Activated CD4-positive, CD25-positive, alpha-beta regulatory T cell (primary cell): ENCODE data around the gene PRKCZ.

Experiments used
- DNase-seq, 4 experiments: peaks; one replicate each; lab custom pipeline; 2025; lab: John Stamatoyannopoulos, UW

The PRKCZ gene

DNA sequence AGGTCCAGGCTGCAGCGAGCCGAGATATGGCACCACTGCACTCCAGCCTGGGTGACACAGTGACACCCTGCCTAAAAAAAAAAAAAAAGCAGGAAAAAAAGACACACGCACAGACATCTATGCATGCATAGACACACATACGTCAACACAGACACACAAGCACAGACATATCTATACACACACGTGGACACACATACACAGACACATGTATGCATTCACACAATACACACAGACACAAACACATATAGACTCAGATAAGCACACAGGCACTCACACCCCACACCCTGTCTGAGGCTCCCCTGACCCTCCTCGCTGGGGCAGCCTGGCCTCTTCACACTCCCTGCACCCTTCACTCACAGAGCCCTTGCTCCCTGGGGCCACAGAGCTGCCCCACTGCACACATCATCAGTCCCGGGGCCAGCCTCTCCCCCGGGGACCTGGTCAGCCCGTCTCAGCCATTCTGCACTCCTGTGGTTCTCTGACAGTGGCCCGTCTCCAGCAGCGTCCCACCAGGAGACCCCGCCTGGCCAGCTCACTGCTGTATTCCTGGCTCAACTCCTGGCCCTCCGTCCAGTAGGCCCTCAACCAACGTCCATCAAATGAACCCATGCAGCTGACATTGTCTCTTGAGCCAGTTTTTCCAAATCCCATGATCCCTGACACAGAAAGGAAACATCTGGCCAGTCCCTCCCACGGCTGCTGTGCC, 4.6 kb upstream of the PRKCZ start:
- DNase-seq = no peak

DNA sequence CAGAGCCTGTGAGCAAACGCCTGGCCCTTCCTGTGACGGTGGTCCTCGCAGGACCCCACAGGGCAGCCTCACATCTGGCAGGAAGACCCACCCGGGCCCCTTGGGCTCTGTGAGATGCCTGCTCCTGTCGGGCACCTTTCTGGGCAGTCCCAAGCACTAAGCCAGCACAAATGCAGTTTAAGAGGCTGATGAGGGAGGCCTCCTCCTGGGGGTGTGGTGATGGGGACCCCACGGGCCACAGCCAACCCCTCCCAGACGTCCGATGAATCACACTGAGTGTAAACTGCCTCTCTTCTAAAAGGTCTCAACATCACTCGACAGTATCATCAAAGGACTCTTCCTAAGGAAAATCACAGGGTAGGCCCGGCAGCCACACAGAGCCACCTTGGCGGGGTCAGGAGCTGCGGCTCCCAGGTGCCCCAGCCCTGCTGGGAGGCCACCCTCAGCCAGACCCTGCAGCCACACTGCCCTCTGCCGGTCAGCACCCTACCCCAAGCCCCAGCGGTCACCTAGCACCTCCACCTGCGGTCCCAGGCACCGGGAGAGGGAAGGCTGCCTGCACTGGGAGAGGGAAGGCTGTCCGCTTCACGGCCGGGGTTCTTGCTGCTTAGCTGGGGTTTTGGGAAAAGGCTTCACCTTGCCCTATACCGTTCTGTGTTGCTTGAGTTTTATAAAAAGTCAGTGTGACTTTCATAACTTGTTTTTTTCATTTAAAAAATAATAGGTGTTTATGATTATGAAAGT, 3.9 kb upstream of the PRKCZ start:
- DNase-seq = peak in 1 of 4 experiments; percentile 43

DNA sequence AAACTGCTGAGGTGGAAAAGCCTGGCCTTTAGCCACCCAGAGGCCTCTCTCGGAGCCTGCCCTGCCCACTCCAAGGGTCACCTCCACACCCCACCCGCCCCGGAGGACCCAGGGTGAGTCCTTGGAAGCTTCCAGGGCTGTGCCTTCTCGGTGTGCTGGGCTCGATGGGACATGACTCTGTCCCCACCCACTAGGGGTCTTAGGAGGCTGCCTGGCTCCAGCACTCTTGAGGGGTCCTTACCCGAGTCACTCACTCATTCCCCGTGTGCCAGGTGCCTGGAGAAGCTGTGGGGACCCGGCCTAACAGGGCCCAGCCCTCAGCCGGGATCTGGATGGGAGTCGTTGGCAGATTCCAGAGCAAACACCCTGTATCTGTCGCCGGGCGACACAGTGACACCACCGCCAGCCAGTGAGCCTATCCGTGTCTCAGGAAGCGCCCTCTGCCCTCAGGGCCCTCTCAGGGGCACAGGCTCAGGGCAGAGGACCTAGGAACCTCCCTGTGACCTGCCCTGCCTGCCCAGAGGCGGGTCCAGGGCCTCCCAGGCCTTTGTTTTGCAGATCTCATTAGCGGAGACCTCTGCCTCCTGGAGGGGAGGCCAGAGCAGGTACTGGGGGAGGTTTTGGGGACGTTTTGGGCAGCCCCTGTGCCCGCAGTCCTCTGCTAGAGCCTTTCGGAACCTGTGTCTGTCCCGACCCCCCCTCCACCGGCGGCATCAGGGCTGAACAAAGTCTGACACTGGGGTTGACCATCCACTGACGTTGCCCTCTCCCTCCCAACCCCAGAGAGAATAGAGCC, 3.1 kb upstream of the PRKCZ start:
- DNase-seq = no peak

DNA sequence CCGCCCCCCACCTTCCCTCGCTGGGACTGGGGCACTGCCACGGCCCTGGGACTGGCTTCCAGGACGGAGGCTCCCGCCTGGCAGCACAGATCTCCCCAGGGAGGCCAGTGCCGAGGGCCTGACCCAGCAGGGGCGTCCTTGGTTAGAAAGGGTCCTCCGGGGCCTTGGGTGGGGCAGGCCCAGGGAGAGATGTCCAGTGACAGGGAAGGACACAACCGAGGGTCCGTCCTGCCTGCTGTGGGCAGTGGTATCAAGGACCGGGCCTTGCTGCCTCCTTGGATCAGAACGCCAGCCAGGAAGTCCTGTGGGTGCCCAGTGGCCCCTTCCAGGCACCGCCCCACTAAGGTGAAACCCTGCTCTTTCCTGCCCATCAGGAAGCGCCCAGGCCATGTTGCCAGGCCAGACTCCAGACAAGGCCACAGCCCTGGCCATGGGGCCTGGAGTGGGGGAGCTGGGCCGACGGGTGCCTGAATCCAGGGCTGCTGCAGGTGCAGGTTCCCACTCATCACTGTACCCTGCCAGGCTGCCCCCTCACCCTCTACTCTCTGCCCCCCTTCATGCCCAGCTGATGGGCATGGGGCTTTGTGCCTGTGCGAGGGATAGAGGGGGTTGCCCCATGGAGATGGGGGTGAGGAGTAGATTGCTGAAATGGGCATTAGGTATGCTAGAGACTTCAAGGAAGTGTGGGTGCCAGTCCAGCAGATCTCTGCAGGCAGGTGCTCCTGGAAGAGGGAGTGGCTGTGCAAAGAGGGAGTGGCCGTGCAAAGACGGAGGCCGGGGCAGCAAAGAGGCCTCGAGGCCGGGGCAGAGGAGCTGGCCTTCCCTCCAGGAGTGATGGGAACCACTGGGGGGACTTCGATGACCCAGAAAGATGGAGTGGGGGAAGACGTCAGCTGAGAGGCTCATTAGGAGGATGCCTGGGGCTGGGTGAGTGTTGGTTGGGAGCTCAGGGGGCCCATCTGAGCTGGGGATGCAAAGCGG, 2.2 kb upstream of the PRKCZ start:
- no peak for DNase-seq

DNA sequence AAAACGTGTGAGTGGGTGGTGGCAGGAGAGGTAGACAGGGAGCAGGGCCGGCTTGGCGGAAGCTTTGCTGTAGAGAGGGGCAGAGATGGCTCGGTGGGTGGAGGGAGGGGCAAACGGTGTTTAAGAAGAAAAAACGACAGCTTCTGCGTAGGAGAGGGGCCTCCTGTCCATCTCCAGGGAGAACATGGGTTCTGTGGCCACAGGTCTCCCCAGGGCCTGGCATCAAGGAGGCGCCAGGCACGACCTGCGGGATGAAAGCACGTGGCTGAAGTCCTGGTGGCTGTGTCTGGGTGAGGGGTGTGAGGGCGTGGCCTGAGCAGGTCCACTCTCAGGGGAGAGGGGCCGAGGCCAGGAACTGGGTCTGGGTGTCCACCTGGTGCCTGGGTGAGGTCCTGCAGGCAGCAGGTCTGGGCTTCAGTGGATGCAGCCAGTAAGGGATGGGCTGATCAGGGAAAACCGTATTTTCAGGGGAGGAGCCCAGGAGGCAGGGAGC, 940 bp upstream of the PRKCZ start:
- DNase-seq = no peak

DNA sequence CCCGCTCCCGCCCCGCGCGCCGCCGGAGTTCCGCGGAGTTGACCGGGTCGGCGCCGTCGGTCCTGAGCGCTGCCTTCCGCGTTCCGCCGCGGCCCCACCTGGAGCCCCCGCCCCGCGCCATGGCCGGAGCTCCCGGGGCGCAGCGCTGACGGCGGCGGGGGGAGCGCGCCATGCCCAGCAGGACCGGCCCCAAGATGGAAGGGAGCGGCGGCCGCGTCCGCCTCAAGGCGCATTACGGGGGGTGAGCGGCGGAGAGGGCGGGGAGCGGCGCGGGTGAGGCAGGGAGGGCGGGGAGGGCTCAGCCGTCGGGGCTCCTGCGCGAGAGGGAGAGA, 216 bp downstream of the PRKCZ start:
- DNase-seq = peak in 1 of 4 experiments; percentile 46

DNA sequence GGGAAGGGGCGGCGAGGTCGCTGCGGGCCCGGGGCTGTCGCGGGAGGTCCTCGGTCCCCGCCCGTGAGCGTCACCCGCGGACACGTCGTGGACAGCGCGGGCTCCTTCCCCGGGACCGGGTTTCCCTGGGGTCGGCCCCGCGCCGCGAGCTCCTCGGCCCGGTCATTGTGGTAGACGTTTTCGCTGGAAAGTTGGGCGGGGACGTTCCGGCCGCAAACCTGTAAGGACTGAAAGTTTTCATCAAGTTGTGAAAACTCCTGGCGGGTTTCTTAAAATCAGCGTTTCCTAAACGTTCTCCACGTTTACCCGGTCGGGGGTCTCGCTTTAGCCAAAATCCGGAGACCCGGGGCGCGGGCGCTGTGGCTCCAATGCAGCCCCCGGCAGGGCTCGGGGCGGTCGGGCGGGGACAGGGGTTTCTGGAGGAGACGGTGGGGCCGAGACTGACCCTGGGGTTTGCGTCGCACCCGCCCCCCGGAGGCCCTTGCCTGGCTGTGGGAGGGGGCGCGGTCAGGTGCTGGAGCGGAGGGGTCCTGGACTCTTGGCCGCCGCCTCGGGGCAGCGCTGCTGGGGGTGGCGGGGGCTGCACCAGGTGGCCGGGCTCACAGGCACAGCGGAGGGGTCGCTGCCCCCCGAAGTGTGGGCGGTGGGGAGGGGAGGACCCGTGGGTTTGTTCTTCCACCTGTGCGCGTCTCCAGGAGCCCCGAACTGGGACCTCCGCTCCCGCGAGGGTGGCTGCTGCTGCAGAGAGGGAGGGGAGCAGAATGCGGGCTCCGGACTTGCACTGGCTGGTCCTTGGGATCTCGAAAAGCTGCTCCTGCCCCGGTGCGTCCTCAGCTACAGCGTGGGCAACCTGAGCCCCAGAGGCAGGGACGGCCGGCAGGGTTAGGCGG, 827 bp downstream of the PRKCZ start:
- no peak for DNase-seq

DNA sequence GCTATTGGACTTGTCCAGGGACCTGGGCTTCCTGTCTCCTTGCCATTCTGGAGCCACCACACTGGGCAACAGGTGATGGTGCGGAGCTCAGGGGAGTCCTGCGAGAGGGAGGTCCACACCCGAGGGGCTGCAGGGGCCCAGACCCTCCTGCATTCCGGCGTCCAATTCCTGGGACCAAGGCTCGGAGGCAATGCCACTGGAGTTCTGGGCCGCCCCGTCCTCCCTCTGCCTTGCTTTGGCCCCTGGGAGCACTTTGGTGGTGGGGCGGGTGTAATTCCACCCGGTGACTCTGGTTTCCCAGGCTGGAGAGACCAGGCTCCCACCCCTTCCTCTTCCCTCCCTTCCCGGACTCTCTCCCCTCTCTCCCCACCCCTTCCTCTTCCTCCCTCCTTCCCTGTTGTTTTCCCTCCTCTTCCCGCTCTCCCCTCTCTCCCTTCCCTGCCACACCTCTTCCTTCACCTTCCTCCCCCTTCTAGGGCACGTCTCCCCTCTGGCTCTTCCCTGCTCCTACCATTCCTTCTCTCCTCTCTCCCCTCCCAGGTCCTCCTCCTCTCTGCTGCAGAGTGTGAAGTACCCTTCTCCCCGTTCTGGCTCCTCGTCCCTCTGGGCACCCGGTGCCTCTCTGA, 2.0 kb downstream of the PRKCZ start:
- DNase-seq = no peak

DNA sequence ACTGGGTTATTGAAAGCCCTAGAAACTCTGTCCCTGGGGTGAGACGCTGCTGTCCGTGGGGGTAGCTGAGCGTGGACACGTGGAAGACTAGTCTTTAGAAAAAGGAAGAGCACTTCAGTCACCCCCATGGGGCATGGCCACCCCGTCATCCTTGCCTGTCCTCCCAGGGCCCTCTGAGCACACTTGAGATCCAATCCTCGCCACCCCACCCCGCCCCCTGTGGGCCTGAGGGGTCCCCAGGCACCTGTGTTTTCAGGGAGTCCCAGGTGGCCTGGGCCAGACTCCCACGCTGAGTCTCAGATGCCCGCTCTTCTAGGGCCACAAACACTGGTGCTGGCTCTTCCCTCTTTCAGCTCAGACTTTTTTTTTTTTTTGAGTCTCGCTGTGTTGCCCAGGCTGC, 2.5 kb downstream of the PRKCZ start:
- DNase-seq = no peak

DNA sequence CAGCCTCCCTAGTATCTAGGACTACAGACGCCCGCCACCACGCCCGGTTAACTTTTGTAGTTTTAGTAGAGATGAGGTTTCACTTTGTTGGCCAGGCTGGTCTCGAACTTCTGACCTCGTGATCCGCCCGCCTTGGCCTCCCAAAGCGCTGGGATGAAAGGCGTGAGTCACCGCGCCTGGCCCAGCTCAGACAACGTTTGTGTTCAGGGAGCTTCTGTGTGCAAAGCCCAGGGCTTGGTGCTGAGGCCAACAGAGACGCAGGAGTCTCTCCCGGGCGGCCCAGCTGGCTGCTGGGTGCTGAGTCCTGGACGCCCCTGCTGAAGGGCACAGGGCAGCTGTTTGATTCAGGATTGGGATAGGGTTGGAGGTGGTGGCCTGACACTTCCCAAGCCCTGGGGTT, 3.0 kb downstream of the PRKCZ start:
- DNase-seq = no peak

DNA sequence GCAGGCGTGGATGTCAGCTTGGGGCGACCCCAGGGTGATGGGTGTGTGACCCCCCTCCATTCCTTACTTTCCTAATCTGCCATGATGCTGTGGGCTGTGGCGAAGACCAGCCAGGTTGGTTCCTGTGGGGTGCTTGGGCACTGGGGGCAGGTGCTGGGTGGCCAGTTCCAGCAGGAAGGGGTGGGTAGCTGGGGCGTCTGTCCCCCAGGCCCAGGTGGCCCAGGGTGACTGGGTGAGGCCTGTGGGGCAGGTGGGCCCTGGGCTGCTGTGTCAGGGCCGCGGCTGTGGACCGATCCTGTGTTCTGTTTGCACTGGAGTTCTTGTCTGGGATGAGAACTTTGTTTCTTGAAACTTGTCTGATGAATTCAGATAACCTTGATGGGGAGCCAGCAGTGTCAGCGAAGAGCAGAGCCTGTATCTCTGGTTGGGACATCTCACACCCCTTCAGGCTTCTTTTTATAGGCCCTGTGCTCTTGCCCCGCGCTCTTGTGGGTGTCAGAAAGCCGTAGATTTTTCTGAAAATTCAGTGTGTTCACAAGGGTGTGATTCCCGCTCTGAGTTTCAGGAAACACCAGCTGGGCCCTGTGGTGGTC, 3.7 kb downstream of the PRKCZ start:
- no peak for DNase-seq

DNA sequence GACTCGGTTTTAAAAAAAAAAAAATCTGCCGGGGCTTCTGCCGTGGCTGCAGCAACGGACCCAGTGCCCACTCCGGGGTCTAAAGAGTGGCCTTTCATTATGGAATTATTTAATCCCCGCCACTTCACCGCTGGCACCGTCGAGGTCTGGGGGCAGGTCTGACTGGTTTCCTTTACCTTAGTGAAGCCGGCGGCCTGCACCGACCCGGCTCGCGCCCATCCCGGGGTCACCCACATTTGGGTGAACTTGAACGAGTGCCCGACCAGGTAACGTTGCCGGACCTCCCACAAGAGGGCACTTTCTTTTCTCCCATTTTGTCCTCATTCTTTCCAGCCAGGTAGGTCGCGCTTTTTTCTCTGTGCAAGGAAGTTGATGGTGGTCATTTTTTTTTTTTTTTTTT, 4.3 kb downstream of the PRKCZ start:
- DNase-seq = no peak

DNA sequence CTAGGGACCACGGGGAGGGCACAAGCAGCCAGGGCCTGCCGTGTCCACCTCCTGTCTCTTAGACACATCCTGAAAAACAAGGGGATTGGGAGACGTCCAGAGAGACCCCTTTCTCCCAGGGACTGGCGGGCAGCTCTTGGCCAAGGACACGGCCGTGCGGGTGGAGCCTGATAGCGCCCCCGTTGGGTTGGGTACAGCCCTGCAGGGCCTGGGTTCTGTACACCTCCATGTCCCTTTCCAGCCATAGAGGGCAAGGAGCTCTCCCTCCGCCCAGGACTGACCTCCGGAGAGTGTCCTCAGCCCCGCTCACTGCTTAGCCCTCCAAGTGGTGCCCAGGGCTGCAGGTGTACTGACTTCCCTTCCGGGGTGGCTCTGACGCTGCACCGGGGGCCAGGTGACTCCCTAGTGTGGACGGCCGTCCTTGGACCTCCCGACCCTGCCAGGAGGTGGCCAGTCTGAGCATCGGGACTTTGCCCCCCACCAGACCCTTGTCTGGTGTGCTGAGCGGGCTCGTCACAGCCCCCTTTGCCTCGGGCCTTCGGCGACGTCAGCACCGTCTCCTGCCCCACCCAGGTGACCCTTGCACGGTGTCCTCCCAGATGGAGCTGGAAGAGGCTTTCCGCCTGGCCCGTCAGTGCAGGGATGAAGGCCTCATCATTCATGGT, 5.8 kb downstream of the PRKCZ start:
- DNase-seq = no peak

DNA sequence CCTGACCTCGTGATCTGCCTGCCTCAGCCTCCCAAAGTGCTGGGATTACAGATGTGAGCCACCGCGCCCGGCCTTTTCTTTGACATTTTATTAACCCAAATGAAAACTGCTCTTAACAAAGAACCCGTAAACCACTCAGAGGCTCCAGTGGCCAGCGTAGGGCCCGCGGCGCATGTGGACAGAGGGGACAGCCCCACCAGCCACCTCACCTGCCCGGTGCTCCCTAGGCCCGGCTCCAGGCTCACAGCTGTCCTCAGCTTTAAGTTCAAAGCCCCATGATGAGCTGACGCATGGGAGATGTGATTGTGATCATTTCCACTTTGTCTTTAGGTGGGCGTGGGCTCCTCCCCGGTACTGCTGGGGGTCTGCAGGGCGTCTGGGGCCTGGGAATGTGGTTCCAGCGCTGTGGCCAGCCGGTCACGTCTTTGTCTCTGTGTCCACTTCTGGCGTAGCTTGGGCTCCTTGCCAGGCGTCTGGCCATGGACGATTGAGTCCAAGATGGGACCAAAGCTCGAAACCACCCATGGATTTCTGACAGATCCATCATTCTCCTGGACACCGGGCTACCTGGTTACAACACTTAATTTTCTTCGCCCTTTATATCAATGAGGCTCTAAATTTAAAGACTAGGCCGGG, 6.9 kb downstream of the PRKCZ start:
- no peak for DNase-seq

DNA sequence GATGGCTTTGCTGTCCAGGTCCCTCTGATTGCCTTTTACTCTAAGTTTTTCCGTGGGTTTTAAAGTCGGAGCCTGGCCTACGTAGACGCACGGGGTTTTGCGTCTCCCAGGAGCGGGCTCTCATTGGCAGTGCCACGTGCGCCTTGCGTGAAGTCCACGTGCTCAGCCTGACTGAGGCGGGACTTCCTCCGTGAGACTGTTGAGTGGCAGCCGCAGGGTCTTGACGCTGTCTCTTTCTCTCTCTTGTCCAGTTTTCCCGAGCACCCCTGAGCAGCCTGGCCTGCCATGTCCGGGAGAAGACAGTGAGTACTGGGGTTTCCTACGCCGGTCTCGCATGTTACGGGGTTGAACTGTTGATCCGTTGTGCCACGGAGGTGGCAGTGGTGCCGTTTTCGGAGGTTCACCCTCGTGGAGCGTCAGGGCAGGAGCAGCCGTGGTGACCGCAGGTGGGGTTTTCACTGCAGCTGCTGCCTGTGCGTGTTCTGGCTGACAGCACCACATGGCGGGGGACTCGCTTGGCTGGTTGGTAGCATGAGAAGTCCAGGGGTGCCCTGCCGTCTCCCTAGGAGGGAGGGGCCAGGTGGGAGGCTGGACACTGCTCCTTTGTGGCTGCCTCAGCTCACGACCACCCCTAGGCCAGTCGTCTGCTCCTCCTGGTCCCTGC, 9.2 kb downstream of the PRKCZ start:
- no peak for DNase-seq

DNA sequence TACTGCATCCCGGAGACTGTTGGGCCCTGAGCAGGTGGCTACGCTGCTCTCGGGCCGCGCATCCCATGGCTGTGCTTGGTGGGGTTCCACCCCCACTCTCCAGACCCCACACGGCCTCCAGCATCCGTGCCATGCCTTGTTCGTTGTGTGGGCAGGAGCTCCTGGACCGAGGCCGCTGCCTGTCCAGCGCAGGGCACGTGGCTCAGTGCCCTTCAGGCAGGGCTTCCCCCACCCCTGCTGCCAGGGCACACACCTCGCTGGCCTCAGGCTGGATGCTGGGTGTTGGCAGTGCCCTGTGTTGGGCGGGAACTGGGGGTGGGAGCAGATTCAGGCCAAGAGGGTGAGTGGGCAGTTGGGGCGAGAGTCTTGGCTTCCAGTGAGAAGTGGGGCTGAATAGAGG, 9.9 kb downstream of the PRKCZ start:
- no peak for DNase-seq

DNA sequence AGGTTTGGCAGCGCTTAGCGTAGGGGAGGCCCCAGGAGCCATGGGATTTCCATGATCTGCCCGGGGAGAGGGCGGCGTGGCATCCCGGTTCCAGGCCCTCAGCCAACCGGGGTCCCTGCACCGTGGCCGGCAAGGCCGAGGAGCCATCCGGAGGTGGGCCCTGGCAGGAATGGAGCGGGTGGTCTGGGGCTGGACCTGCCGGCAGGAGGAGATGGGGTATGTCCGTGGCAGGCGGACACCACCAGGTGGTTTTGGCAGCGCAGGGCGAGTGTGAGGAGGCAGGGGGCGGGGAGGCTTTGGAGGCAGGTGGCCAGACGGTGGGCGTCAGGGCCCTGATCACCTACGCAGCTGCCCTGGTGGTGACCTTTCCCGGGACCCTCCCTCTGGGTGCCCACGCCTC, 10.3 kb downstream of the PRKCZ start:
- DNase-seq = no peak

DNA sequence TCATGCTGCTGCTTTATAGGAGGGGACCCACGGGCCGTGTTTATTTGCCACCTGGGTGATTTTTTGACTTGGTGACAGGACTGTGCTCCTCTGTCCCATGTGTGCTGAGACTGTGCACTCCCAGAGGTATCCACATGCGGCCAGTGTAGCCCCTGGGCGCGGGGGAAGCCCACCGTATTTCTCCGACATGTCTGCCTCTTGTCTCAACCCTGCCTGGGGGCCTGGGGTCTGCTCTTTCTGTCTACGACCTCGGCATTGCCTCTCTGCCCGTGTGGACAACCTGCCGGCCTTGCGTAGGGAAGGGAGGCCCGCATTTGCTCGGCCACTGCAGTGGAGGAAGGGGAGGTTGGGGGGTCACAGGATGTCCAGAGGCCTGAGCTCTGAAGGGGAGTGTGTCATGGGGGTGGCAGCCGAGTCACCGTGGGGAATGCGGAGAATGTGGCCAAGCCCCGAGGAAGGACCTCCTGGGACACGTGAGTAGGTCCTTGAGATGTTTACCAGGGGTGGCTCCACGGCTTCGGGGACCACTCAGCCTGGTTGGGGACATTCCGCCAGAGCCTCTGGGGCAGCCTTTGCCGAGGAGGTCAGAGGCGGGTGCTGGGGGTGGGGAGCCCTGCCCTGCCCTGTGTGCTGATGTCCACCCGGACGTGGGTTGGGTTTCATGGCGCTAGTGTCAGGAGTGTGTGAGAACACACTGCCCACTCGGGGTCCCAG, 11.0 kb downstream of the PRKCZ start:
- no peak for DNase-seq
